ENCODE measurements around the gene ITPKC. TPM values are rescaled to one million over a fixed set of nuclear protein-coding genes. Genes with fewer than 3 reads are reported as not detected.

ITPKC gene
- total and polyA plus RNA-seq, 10 of the 15 experiments (the other 5 are each of a cell fraction or from before 2014, with no cell fraction given), result 0.03 to 6.4 (median 3.5) TPM

GRCh38 chr19:40776932-40777644, 60.2 kb downstream of the ITPKC start (continued):
- TF ChIP-seq CHD4 (IDR thresholded peaks at IDR 0.05) (peak; percentile 73; the same call in 1 of the 2 replicates), ZNF207 (IDR thresholded peaks at IDR 0.05; ENCODE audit: borderline replicate concordance) (peak; percentile 84; the same call in 1 of the 2 replicates), NFIC (IDR thresholded peaks at IDR 0.05; ENCODE audit: low read depth, low read length) (peak; percentile 90), NBN (IDR thresholded peaks at IDR 0.05) (peak; percentile 87), SRF (IDR thresholded peaks at IDR 0.05; ENCODE audit: low read depth in 2 of 2, low read length in 2 of 2) (no peak), HDAC2 (IDR thresholded peaks at IDR 0.05) (no peak), NFYA (IDR thresholded peaks at IDR 0.05; ENCODE audit: borderline replicate concordance, low read depth, low read length) (no peak), E4F1 (IDR thresholded peaks at IDR 0.05; ENCODE audit: borderline replicate concordance, partially characterized antibody) (no peak), ZSCAN29 (IDR thresholded peaks at IDR 0.05) (no peak), RELA (IDR thresholded peaks at IDR 0.05; ENCODE audit: borderline replicate concordance, partially characterized antibody) (no peak), NFYB (IDR thresholded peaks at IDR 0.05; ENCODE audit: insufficient read depth, low read depth, low read length) (0 out of 2 replicates have a peak, but pooled peaks have one; percentile 78), CREM (IDR thresholded peaks at IDR 0.05; ENCODE audit: low read depth) (peak; percentile 97), PAX8 (IDR thresholded peaks at IDR 0.05) (no peak), BHLHE40 (IDR thresholded peaks at IDR 0.05; ENCODE audit: borderline replicate concordance in 1 of 2, low read depth in 2 of 2, low read length in 1 of 2) (peak; percentile 88 to 91), YBX1 (IDR thresholded peaks at IDR 0.05) (no peak), BCLAF1 (IDR thresholded peaks at IDR 0.05) (no peak), MYC (IDR thresholded peaks at IDR 0.05; ENCODE audit: insufficient read depth, insufficient read length, insufficient replicate concordance, low read length, severe bottlenecking) (no peak), ZNF24 (IDR thresholded peaks at IDR 0.05) (no peak), SMAD5 (IDR thresholded peaks at IDR 0.05; ENCODE audit: low read depth) (no peak), SP1 (IDR thresholded peaks at IDR 0.05; ENCODE audit: low read depth, low read length) (peak; percentile 64), NR2C1 (IDR thresholded peaks at IDR 0.05) (no peak), MXI1 (IDR thresholded peaks at IDR 0.05; ENCODE audit: low read depth, low read length) (no peak)
- TF ChIP-seq, protein P1, sequence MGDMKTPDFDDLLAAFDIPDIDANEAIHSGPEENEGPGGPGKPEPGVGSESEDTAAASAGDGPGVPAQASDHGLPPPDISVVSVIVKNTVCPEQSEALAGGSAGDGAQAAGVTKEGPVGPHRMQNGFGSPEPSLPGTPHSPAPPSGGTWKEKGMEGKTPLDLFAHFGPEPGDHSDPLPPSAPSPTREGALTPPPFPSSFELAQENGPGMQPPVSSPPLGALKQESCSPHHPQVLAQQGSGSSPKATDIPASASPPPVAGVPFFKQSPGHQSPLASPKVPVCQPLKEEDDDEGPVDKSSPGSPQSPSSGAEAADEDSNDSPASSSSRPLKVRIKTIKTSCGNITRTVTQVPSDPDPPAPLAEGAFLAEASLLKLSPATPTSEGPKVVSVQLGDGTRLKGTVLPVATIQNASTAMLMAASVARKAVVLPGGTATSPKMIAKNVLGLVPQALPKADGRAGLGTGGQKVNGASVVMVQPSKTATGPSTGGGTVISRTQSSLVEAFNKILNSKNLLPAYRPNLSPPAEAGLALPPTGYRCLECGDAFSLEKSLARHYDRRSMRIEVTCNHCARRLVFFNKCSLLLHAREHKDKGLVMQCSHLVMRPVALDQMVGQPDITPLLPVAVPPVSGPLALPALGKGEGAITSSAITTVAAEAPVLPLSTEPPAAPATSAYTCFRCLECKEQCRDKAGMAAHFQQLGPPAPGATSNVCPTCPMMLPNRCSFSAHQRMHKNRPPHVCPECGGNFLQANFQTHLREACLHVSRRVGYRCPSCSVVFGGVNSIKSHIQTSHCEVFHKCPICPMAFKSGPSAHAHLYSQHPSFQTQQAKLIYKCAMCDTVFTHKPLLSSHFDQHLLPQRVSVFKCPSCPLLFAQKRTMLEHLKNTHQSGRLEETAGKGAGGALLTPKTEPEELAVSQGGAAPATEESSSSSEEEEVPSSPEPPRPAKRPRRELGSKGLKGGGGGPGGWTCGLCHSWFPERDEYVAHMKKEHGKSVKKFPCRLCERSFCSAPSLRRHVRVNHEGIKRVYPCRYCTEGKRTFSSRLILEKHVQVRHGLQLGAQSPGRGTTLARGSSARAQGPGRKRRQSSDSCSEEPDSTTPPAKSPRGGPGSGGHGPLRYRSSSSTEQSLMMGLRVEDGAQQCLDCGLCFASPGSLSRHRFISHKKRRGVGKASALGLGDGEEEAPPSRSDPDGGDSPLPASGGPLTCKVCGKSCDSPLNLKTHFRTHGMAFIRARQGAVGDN (IDR thresholded peaks at IDR 0.05), result no peak

Measured in GM12878 (cell line).